Measurements from ENCODE around the gene C20orf96. TPM values are rescaled to one million over a fixed set of nuclear protein-coding genes. Genes with fewer than 3 reads are reported as not detected.
A peak's percentile ranks its signal among the peaks of the same experiment; 100 is the strongest.

Gene C20orf96
- total and polyA plus RNA-seq, 2 experiments from 2014 or later: 0.32 to 4.5 TPM

DNA sequence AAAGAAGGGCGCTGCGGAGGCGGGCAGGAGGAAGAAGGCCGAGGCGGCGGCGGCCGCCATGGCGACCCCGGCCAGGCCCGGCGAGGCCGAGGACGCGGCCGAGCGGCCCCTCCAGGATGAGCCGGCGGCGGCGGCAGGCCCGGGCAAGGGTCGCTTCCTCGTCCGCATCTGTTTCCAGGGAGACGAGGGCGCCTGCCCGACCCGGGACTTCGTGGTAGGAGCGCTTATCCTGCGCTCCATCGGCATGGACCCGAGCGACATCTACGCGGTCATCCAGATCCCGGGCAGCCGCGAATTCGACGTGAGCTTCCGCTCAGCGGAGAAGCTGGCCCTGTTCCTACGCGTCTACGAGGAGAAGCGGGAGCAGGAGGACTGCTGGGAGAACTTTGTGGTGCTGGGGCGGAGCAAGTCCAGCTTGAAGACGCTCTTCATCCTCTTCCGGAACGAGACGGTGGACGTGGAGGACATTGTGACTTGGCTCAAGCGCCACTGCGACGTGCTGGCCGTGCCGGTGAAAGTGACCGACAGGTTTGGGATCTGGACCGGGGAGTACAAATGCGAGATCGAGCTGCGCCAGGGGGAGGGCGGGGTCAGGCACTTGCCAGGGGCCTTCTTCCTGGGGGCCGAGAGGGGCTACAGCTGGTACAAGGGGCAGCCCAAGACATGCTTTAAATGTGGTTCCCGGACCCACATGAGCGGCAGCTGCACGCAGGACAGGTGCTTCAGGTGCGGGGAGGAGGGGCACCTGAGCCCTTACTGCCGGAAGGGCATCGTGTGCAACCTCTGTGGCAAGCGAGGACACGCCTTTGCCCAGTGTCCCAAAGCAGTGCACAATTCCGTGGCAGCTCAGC lies 7.6 kb upstream of the C20orf96 start:
- H3K27me3 ChIP-seq (replicated peaks; ENCODE audit: insufficient read depth): no peaks in the 10 kb centered on the region
- H3K9me2 ChIP-seq (ENCODE audit: insufficient read depth): no peaks in the 10 kb centered on the region
- peaks cover 15% of the 10 kb centered on the region for H3K4me1 ChIP-seq (ENCODE audit: insufficient read depth)
- H3K27ac ChIP-seq: peak overlapping the region; percentile 81
- H2AFZ ChIP-seq: peak overlapping the region; percentile 49
- H3K4me2 ChIP-seq (ENCODE audit: unreplicated experiment): peak overlapping the region; percentile 87
- H4K20me1 ChIP-seq (ENCODE audit: insufficient read depth): peaks cover 11% of the 10 kb centered on the region; the same call in 1 of the 2 replicates
- H3K9ac ChIP-seq: peak overlapping the region; percentile 92
- in situ Hi-C loops (cut with MboI): no loop called here
- H3K4me3 ChIP-seq: peak overlapping the region; percentile 92
- TF ChIP-seq EZH2phosphoT487 (IDR thresholded peaks at IDR 0.05; ENCODE audit: insufficient read depth, low read depth) (no peak), EZH2 (IDR thresholded peaks at IDR 0.05; ENCODE audit: insufficient read depth, poor library complexity, severe bottlenecking) (no peak)
- no peaks in the 10 kb centered on the region for H3K9me3 ChIP-seq (ENCODE audit: low read depth)
- peak; percentile 88 for DNase-seq
- peaks cover 11% of the 10 kb centered on the region; the same call in 1 of the 2 replicates for H3F3A ChIP-seq (ENCODE audit: insufficient read depth)
- no peaks in the 10 kb centered on the region for H3K36me3 ChIP-seq (ENCODE audit: low read depth)
- WGBS, 2 experiments (ENCODE audit: low coverage in 1 of 2, low lambda C conversion rate in 2 of 2, missing lambda C conversion rate in 2 of 2): 0 to 1% methylated on average over 52 to 68 of the region's 75 CpGs
- H3K79me2 ChIP-seq (ENCODE audit: insufficient read depth): peaks cover 59% of the 10 kb centered on the region

DNA sequence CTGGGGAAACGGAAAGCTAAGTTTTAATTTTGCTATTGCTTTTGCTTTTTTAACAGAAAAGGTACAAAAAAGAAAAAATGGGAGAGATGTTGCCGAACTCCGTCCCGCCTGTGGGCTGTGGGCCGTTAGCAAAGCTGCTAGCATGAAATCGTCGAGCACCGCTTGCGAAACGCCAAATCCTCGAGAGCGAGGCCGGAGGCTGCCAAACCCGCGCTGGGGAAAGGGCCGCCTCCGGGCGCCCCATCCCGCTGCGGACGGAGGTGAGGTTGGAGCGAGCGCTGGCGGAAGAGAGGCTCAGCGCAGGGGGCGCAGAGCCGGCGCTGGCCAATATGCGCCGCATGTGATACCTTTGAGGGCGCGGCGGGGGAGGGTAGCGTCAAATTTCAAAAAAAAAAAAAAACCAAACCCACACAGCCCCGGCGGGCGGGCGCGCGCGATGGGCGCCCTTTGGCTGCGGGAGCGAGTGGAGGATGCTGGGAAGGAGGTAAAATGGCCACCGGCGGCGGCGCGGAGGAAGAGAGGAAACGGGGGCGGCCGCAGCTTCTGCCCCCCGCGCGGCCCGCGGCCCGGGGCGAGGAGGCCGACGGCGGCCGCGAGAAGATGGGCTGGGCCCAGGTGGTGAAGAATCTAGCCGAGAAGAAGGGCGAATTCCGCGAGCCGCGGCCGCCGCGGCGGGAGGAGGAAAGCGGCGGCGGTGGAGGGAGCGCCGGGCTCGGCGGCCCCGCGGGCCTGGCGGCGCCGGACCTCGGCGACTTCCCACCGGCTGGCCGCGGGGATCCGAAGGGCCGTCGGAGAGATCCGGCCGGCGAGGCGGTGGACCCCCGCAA lies 6.8 kb upstream of the C20orf96 start, which contains the start of gene ZCCHC3:
ZCCHC3 (plus strand) TSS at position 473 of the 827 bp plus-strand sequence; CDS start at position 490, 17 bp downstream.
- H4K20me1 ChIP-seq (ENCODE audit: insufficient read depth): peaks cover 11% of the 10 kb centered on the region; the same call in 1 of the 2 replicates
- TF ChIP-seq EZH2 (IDR thresholded peaks at IDR 0.05; ENCODE audit: insufficient read depth, poor library complexity, severe bottlenecking) (no peak), EZH2phosphoT487 (IDR thresholded peaks at IDR 0.05; ENCODE audit: insufficient read depth, low read depth) (no peak)
- WGBS, 2 experiments (ENCODE audit: low coverage in 1 of 2, low lambda C conversion rate in 2 of 2, missing lambda C conversion rate in 2 of 2): 2% methylated on average over 89 to 90 of the region's 99 CpGs

DNA sequence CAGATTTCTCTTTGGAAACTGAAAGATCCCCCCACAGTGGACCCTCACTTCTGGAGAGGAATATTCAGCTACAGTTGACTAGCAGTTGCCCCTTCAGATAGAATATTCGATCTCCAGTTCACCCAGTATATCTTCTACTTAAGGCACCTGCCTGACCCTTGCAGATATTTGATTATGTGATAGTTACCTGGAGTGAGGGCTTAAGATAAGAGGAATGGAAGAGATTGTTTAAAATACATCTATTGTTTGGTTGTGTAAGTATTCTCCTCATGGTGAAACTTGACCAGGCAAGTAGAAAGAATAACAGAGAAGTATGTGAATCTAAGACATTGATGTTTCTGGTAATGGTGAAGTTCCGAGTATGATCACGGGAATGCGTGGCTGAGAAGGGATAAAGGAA lies 5.3 kb upstream of the C20orf96 start:
- Histone ChIP-seq H3K9me2 (ENCODE audit: insufficient read depth) (no peaks in the 10 kb centered on the region), H3K36me3 (ENCODE audit: low read depth) (no peaks in the 10 kb centered on the region), H3K4me1 (ENCODE audit: insufficient read depth) (peaks cover 24% of the 10 kb centered on the region), H3K9ac (no peak overlapping the region), H2AFZ (no peak overlapping the region), H4K20me1 (ENCODE audit: insufficient read depth) (peaks cover 11% of the 10 kb centered on the region; the same call in 1 of the 2 replicates), H3K27ac (no peak overlapping the region), H3K79me2 (ENCODE audit: insufficient read depth) (peaks cover 45% of the 10 kb centered on the region), H3K9me3 (ENCODE audit: low read depth) (no peaks in the 10 kb centered on the region), H3K4me3 (no peak overlapping the region), H3K27me3 (replicated peaks; ENCODE audit: insufficient read depth) (no peaks in the 10 kb centered on the region), H3K4me2 (ENCODE audit: unreplicated experiment) (no peak overlapping the region), H3F3A (ENCODE audit: insufficient read depth) (peaks cover 18% of the 10 kb centered on the region)
- TF ChIP-seq EZH2 (IDR thresholded peaks at IDR 0.05; ENCODE audit: insufficient read depth, poor library complexity, severe bottlenecking) (no peak), EZH2phosphoT487 (IDR thresholded peaks at IDR 0.05; ENCODE audit: insufficient read depth, low read depth) (no peak)
- DNase-seq: no peak
- in situ Hi-C loops (cut with MboI): no loop called here
- 89 to 91% methylated on average over 4 of the region's 4 CpGs for WGBS, 2 experiments (ENCODE audit: low coverage in 1 of 2, low lambda C conversion rate in 2 of 2, missing lambda C conversion rate in 2 of 2)

More for the DNA sequence above, 6.8 kb upstream of the C20orf96 start, which contains the start of gene ZCCHC3:
- H3K79me2 ChIP-seq (ENCODE audit: insufficient read depth): peaks cover 55% of the 10 kb centered on the region
- peaks cover 15% of the 10 kb centered on the region for H3K4me1 ChIP-seq (ENCODE audit: insufficient read depth)
- in situ Hi-C loops (cut with MboI): no loop called here
- peak; percentile 97 for DNase-seq
- no peaks in the 10 kb centered on the region for H3K9me2 ChIP-seq (ENCODE audit: insufficient read depth)
- no peaks in the 10 kb centered on the region for H3K27me3 ChIP-seq (replicated peaks; ENCODE audit: insufficient read depth)
- H3K4me2 ChIP-seq (ENCODE audit: unreplicated experiment): peak within 1 kb of the TSS; percentile 98
- H3K4me3 ChIP-seq: peak within 1 kb of the TSS; percentile 92
- peak within 1 kb of the TSS; percentile 64 for H2AFZ ChIP-seq
- peak within 1 kb of the TSS; percentile 92 for H3K9ac ChIP-seq
- H3K27ac ChIP-seq: peak within 1 kb of the TSS; percentile 81
- H3K36me3 ChIP-seq (ENCODE audit: low read depth): no peaks in the 10 kb centered on the region
- H3F3A ChIP-seq (ENCODE audit: insufficient read depth): peaks cover 11% of the 10 kb centered on the region; the same call in 1 of the 2 replicates
- no peaks in the 10 kb centered on the region for H3K9me3 ChIP-seq (ENCODE audit: low read depth)

- Histone ChIP-seq H2AFZ (no peak overlapping the region), H3K79me2 (ENCODE audit: insufficient read depth) (peaks cover 33% of the 10 kb centered on the region), H3K27ac (no peak overlapping the region), H3K4me3 (no peak overlapping the region), H3K9me3 (ENCODE audit: low read depth) (no peaks in the 10 kb centered on the region), H3F3A (ENCODE audit: insufficient read depth) (peaks cover 12% of the 10 kb centered on the region), H3K27me3 (replicated peaks; ENCODE audit: insufficient read depth) (no peaks in the 10 kb centered on the region), H3K36me3 (ENCODE audit: low read depth) (no peaks in the 10 kb centered on the region), H3K4me1 (ENCODE audit: insufficient read depth) (peaks cover 18% of the 10 kb centered on the region), H3K9me2 (ENCODE audit: insufficient read depth) (no peaks in the 10 kb centered on the region), H3K4me2 (ENCODE audit: unreplicated experiment) (no peak overlapping the region), H4K20me1 (ENCODE audit: insufficient read depth) (peaks cover under 1% of the 10 kb centered on the region; the same call in 1 of the 2 replicates), H3K9ac (no peak overlapping the region)
- no peak for TF ChIP-seq EZH2phosphoT487 (IDR thresholded peaks at IDR 0.05; ENCODE audit: insufficient read depth, low read depth)
- TF ChIP-seq EZH2 (IDR thresholded peaks at IDR 0.05; ENCODE audit: insufficient read depth, poor library complexity, severe bottlenecking): no peak
- WGBS, 2 experiments (ENCODE audit: low coverage in 1 of 2, low lambda C conversion rate in 2 of 2, missing lambda C conversion rate in 2 of 2): 59 to 66% methylated on average over 5 of the region's 5 CpGs
- no peak for DNase-seq
- in situ Hi-C loops (cut with MboI): no loop called here
Observed at GRCh38 chr20:294602-295001, 4.1 kb upstream of the C20orf96 start.

Data from GM23248 (cell line).